Measurements from ENCODE around the gene DGKA. TPM values are rescaled to one million over a fixed set of nuclear protein-coding genes. Genes with fewer than 3 reads are reported as not detected.

DGKA gene
- total RNA-seq, 2 experiments from 2014 or later, result 783 to 790 TPM

DNA sequence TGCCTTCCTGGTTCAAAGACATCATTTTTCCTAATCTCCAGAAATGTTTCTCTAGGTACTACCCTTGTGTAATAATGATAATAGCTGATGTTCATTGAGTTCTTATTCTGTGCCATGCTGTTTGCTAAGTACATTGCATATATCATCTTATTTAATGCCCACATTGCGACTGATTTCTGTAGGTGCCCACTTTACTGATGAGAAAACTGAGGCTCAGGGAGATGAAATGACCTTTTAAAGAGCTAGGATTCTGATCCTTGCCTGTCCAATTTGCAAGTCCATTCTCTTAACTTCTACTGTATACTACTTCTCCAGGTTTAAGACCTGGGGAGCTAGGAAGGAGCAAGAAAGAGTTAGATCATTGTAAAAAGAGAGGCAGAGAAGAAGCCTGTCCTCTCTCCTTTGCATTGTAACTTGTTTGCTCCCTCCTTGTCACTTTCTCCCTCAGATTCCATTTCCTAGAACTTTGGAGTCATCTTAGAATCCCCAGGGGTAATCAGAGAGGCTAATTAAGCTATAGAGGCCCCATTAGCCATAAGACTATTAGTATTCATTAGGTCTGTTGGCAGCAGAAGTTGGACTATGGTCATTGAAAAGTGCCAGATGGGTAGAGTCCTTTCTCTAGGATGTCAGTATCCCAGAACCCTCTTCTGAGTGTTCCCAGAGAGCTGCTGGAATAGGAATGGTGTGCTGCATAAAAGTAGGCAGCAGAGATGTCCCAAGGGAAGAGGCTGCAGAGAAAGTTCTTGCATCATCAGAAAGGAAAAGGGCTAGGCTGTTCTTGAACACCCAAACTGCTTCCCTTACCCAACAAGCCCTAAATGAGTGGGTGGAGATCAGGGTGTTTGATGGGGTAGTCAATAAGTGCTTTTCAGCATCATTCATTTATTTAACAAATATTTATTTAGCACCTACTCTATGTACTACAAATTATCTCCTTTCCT lies 3.1 kb downstream of the DGKA start:
- POLR2A ChIA-PET, result interaction anchor here (0.5 to 5.5 kb wide), 15 partner anchors 8 to 205 kb away, joined by 3 to 38 read pairs (median 5); partner anchors contain the start of genes DNAJC14, ORMDL2, PYM1 and RAB5B
- no peak for DNase-seq
- Mint-ChIP-seq H3K4me3 (peak overlapping the region; percentile 98), H3K9me3 (no peaks in the 10 kb centered on the region), H3K27me3 (no peaks in the 10 kb centered on the region), H3K27ac (peak overlapping the region; percentile 82), H3K36me3 (peaks cover 57% of the 10 kb centered on the region), H3K4me1 (peaks cover 63% of the 10 kb centered on the region)
- ATAC-seq (ENCODE audit: low read depth), result no peak

- POLR2A ChIA-PET, result interaction anchor here (0.8 to 5.5 kb wide), 8 partner anchors 9 to 206 kb away, joined by 3 to 38 read pairs (median 9); partner anchors contain the start of genes DNAJC14, PYM1 and RAB5B
- Mint-ChIP-seq H3K27me3 (no peaks in the 10 kb centered on the region), H3K9me3 (no peaks in the 10 kb centered on the region), H3K4me3 (peak overlapping the region; percentile 98), H3K27ac (peak overlapping the region; percentile 82), H3K4me1 (peaks cover 65% of the 10 kb centered on the region), H3K36me3 (peaks cover 59% of the 10 kb centered on the region)
- no peak for DNase-seq
- ATAC-seq (ENCODE audit: low read depth), result no peak
Observed at GRCh38 chr12:55934773-55935172, 3.8 kb downstream of the DGKA start.

DNA sequence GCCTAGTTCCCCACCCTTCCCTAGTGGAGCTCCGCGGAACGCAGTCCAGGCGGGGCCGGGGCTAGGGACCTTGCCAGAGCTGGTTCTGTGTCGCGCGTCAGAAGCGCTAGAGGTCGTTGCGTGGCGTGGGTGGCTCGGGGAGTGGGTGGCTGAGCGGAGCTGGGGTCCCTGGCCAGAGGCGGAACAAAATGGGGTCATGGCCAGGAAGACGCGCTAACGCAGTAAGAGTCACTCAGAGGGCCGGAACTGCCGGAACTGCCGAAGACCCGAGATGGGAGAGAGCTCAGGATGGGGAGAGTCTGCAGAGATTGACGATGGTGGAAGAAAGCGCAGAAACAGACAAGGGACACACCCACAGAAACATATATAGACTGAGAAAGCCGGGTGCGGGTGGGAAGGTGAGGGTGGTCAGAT lies 4.8 kb downstream of the DGKA start:
- peak overlapping the region; percentile 82 for H3K27ac Mint-ChIP-seq
- H3K4me3 Mint-ChIP-seq, result peak overlapping the region; percentile 98
- peaks cover 67% of the 10 kb centered on the region for H3K4me1 Mint-ChIP-seq
- no peak for ATAC-seq (ENCODE audit: low read depth)
- H3K9me3 Mint-ChIP-seq, result no peaks in the 10 kb centered on the region
- peak; percentile 46 for DNase-seq
- POLR2A ChIA-PET, result interaction anchor here (0.6 to 5.5 kb wide), 12 partner anchors 9 to 206 kb away, joined by 3 to 38 read pairs (median 6); partner anchors contain the start of genes CD63, DNAJC14, ORMDL2 and PYM1
- no peaks in the 10 kb centered on the region for H3K27me3 Mint-ChIP-seq
- H3K36me3 Mint-ChIP-seq, result peaks cover 65% of the 10 kb centered on the region

- no peak overlapping the region for H3K4me3 Mint-ChIP-seq
- H3K27me3 Mint-ChIP-seq, result no peaks in the 10 kb centered on the region
Observed at GRCh38 chr12:55937981-55938380, 7.0 kb downstream of the DGKA start.

GRCh38 chr12:55938826-55939501 lies 8.0 kb downstream of the DGKA start:
- peak overlapping the region; percentile 79 for H3K27ac Mint-ChIP-seq
- peaks cover 66% of the 10 kb centered on the region for H3K36me3 Mint-ChIP-seq
- DNase-seq, result no peak
- no peaks in the 10 kb centered on the region for H3K9me3 Mint-ChIP-seq
- POLR2A ChIA-PET, result interaction anchor here (0.6 to 2.9 kb wide), 11 partner anchors 10 to 1689 kb away, joined by 3 to 76 read pairs (median 6); partner anchors contain the start of genes DGKA, ORMDL2, PYM1 and RAB5B
- peaks cover 74% of the 10 kb centered on the region for H3K4me1 Mint-ChIP-seq
- peak overlapping the region; percentile 43 for H3K4me3 Mint-ChIP-seq
- H3K27me3 Mint-ChIP-seq, result no peaks in the 10 kb centered on the region
- ATAC-seq (ENCODE audit: low read depth), result no peak

More at GRCh38 chr12:55937981-55938380, 7.0 kb downstream of the DGKA start:
- DNase-seq (no peak), ATAC-seq (ENCODE audit: low read depth) (no peak)
- peaks cover 80% of the 10 kb centered on the region for H3K4me1 Mint-ChIP-seq
- no peaks in the 10 kb centered on the region for H3K9me3 Mint-ChIP-seq
- peak overlapping the region; percentile 79 for H3K27ac Mint-ChIP-seq
- H3K36me3 Mint-ChIP-seq, result peaks cover 68% of the 10 kb centered on the region
- POLR2A ChIA-PET, result interaction anchor here (1.0 to 3.4 kb wide), 5 partner anchors 11 to 199 kb away, joined by 3 to 76 read pairs (median 7); partner anchors contain the start of genes DGKA, ORMDL2, PYM1 and SARNP

DNA sequence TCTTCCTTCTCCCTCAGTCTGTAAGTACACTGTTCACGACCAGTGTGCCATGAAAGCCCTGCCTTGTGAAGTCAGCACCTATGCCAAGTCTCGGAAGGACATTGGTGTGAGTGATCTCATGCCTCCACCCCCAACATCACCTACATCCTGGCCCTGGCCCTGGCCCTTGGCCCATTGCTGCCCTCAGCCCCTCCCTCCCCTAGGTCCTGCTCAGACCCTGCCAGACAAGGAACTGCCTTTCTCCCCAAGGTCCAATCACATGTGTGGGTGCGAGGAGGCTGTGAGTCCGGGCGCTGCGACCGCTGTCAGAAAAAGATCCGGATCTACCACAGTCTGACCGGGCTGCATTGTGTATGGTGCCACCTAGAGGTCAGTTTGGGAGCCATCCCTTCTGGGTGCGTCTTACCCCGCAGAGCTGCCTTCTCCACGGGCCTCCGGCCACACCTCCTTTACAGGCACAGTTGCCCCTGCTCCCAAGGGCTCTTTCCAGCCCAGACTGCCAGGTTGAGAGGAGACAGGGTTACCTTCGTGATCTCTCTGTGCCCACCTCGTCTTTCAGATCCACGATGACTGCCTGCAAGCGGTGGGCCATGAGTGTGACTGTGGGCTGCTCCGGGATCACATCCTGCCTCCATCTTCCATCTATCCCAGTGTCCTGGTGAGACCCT lies 9.2 kb downstream of the DGKA start:
- DNase-seq (peak; percentile 78), ATAC-seq (ENCODE audit: low read depth) (peak; percentile 88)
- Mint-ChIP-seq H3K27ac (peak overlapping the region; percentile 81), H3K4me3 (peak overlapping the region; percentile 54), H3K36me3 (peaks cover 64% of the 10 kb centered on the region), H3K27me3 (no peaks in the 10 kb centered on the region), H3K9me3 (no peaks in the 10 kb centered on the region), H3K4me1 (peaks cover 68% of the 10 kb centered on the region)
- POLR2A ChIA-PET, result interaction anchor here (0.6 to 2.9 kb wide), 14 partner anchors 8 to 201 kb away, joined by 3 to 76 read pairs (median 6); partner anchors contain the start of genes DGKA, DNAJC14, ORMDL2 and PYM1

DNA sequence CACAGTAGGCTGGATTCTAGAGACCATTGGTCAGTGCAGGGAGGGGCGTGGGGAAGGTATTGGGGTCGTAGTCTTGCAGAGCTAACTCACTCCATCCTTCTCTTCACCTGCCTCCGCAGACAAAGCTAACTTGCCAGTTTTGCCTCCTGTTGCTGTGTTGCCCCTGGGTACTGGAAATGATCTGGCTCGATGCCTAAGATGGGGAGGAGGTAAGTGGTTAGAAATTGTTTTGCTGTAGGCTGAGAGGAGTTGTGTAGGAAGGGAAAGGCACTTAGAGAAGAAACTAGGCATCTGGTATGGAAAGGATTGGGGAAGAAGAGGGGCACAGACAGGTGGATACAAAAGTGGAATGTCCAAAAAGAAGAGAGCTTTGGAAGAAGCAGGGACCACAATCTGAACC lies 11.1 kb downstream of the DGKA start:
- H3K27ac Mint-ChIP-seq, result peak overlapping the region; percentile 6

GRCh38 chr12:55942577-55943136 lies 11.7 kb downstream of the DGKA start:
- ATAC-seq (ENCODE audit: low read depth), result no peak
- Mint-ChIP-seq H3K4me1 (peaks cover 47% of the 10 kb centered on the region), H3K27me3 (no peaks in the 10 kb centered on the region), H3K36me3 (peaks cover 62% of the 10 kb centered on the region), H3K9me3 (no peaks in the 10 kb centered on the region), H3K27ac (peak overlapping the region; percentile 30), H3K4me3 (no peak overlapping the region)
- no peak for DNase-seq
- POLR2A ChIA-PET, result interaction anchor here (0.5 to 3.9 kb wide), 5 partner anchors 12 to 81 kb away, joined by 3 to 23 read pairs (median 9); partner anchors contain the start of genes DGKA, PYM1 and RAB5B

More for the DNA sequence above, 11.1 kb downstream of the DGKA start:
- DNase-seq (no peak), ATAC-seq (ENCODE audit: low read depth) (no peak)
- H3K36me3 Mint-ChIP-seq, result peaks cover 63% of the 10 kb centered on the region
- no peaks in the 10 kb centered on the region for H3K9me3 Mint-ChIP-seq
- H3K4me1 Mint-ChIP-seq, result peaks cover 53% of the 10 kb centered on the region
- H3K4me3 Mint-ChIP-seq, result no peak overlapping the region
- POLR2A ChIA-PET, result interaction anchor here (1.0 to 3.9 kb wide), 3 partner anchors 12 to 15 kb away, joined by 3 to 23 read pairs (median 8); partner anchors contain the start of gene PYM1
- H3K27me3 Mint-ChIP-seq, result no peaks in the 10 kb centered on the region

DNA sequence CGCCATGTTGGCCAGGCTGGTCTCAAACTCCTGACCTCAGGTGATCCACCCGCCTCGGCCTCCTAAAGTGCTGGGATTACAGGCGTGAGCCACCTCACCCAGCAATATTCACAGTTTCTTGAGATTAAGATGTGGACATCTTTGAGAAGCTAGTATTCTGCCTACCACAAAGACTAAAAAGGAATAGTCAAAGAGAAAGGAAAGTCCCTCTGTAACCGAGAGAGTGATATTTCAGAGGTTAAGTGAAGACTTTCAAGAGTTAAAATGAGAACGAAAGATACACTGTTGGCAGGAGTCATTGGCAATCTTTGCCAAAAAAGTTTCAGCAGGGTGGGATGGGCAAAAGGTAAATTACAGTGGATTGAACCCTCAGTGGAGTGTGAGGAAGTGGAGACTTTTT lies 15.6 kb downstream of the DGKA start:
- peaks cover 50% of the 10 kb centered on the region for H3K36me3 Mint-ChIP-seq

DNA sequence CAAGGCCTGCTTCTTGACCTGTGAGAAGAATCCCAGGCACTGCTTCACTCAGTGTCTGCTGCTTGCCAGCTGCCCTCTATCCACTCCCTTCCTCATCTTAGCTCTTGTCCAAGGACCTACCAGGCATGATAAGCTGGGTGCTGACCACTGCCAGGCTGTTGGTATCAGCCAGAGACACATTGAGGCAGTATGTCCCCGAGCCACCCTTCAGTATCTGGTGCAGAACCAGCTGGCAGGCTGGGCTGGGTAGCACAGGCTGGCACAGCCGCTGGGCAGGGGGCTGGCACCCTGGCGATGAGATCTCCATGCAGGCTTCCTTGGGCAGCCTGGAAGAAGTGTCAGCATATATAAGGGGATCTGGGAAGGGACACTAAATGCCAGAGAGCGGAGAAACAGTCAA lies 24.4 kb downstream of the DGKA start:
- H3K27ac Mint-ChIP-seq, result no peak overlapping the region
- POLR2A ChIA-PET, result interaction anchor here (0.6 to 6.0 kb wide), 9 partner anchors 9 to 150 kb away, joined by 3 to 38 read pairs (median 8); partner anchors contain the start of genes DNAJC14 and RAB5B
- H3K9me3 Mint-ChIP-seq, result no peaks in the 10 kb centered on the region
- H3K4me1 Mint-ChIP-seq, result peaks cover 13% of the 10 kb centered on the region
- DNase-seq (no peak), ATAC-seq (ENCODE audit: low read depth) (peak; percentile 8)
- H3K36me3 Mint-ChIP-seq, result peaks cover 26% of the 10 kb centered on the region
- H3K27me3 Mint-ChIP-seq, result no peaks in the 10 kb centered on the region
- H3K4me3 Mint-ChIP-seq, result no peak overlapping the region

More for the DNA sequence above, 15.6 kb downstream of the DGKA start:
- H3K4me1 Mint-ChIP-seq, result peaks cover 19% of the 10 kb centered on the region
- H3K27me3 Mint-ChIP-seq, result no peaks in the 10 kb centered on the region
- H3K9me3 Mint-ChIP-seq, result no peaks in the 10 kb centered on the region
- H3K27ac Mint-ChIP-seq, result no peak overlapping the region
- ATAC-seq (ENCODE audit: low read depth) (no peak), DNase-seq (no peak)
- no peak overlapping the region for H3K4me3 Mint-ChIP-seq
- POLR2A ChIA-PET, result interaction anchor here (0.7 to 1.8 kb wide), 7 partner anchors 9 to 1595 kb away, joined by 3 to 5 read pairs (median 3); partner anchors contain the start of genes ORMDL2, RAB5B and SARNP

GRCh38 chr12:55955800-55956508 lies 25.0 kb downstream of the DGKA start:
- H3K36me3 Mint-ChIP-seq, result peaks cover 26% of the 10 kb centered on the region
- POLR2A ChIA-PET, result interaction anchor here (0.6 to 6.0 kb wide), 9 partner anchors 9 to 150 kb away, joined by 3 to 38 read pairs (median 8); partner anchors contain the start of genes DNAJC14 and RAB5B
- peak; percentile 69 for ATAC-seq (ENCODE audit: low read depth)
- H3K4me1 Mint-ChIP-seq, result peaks cover 13% of the 10 kb centered on the region
- H3K9me3 Mint-ChIP-seq, result no peaks in the 10 kb centered on the region
- H3K27ac Mint-ChIP-seq, result peak overlapping the region; percentile 2
- H3K4me3 Mint-ChIP-seq, result no peak overlapping the region
- no peaks in the 10 kb centered on the region for H3K27me3 Mint-ChIP-seq
- DNase-seq, result peak; percentile 48
